HG03045 (cell line): ENCODE data around the gene L3MBTL4.
"Not testable (repeated sequence)": the region's sequence is repeated elsewhere in the genome, so short reads cannot be mapped to it uniquely, and the experiment has no call there.

ENCODE experiments used
- ATAC-seq: cut with Tn5 transposase; IDR thresholded peaks from one replicate; pipeline ENCODE4 v1.9.1; 2021; ENCODE audit warnings: mild to moderate bottlenecking, moderate library complexity; ENCODE audit not compliant: unreplicated experiment

L3MBTL4 gene

GRCh38 chr18:6055711-6056110, 359.0 kb downstream of the L3MBTL4 start:
- ATAC-seq: no peak

GRCh38 chr18:6054256-6054842, 360.4 kb downstream of the L3MBTL4 start:
- ATAC-seq: no peak

GRCh38 chr18:6052449-6052913, 362.2 kb downstream of the L3MBTL4 start:
- no peak for ATAC-seq

- ATAC-seq: not testable (repeated sequence)
Observed at GRCh38 chr18:6047596-6047995, 367.1 kb downstream of the L3MBTL4 start.

GRCh38 chr18:6044773-6045172, 369.9 kb downstream of the L3MBTL4 start:
- no peak for ATAC-seq

- no peak for ATAC-seq
Observed at GRCh38 chr18:6044319-6044718, 370.4 kb downstream of the L3MBTL4 start.

- no peak for ATAC-seq
Observed at GRCh38 chr18:6039055-6039454, 375.7 kb downstream of the L3MBTL4 start.

- ATAC-seq: no peak
Observed at GRCh38 chr18:6031442-6031841, 383.3 kb downstream of the L3MBTL4 start.

GRCh38 chr18:6031002-6031401, 383.7 kb downstream of the L3MBTL4 start:
- no peak for ATAC-seq

- ATAC-seq: no peak
Observed at GRCh38 chr18:6024745-6025248, 389.9 kb downstream of the L3MBTL4 start.

- no peak for ATAC-seq
Observed at GRCh38 chr18:6023551-6023950, 391.2 kb downstream of the L3MBTL4 start.

- ATAC-seq: no peak
Observed at GRCh38 chr18:6022845-6023244, 391.9 kb downstream of the L3MBTL4 start.

- ATAC-seq: no peak
Observed at GRCh38 chr18:6022074-6022444, 392.7 kb downstream of the L3MBTL4 start.

- no peak for ATAC-seq
Observed at GRCh38 chr18:6021306-6022073, 393.2 kb downstream of the L3MBTL4 start.

GRCh38 chr18:6018671-6019070, 396.0 kb downstream of the L3MBTL4 start:
- ATAC-seq: no peak

GRCh38 chr18:6017171-6017570, 397.5 kb downstream of the L3MBTL4 start:
- no peak for ATAC-seq

- ATAC-seq: no peak
Observed at GRCh38 chr18:6015364-6015763, 399.3 kb downstream of the L3MBTL4 start.

GRCh38 chr18:6013171-6013810, 401.4 kb downstream of the L3MBTL4 start:
- no peak for ATAC-seq

- ATAC-seq: no peak
Observed at GRCh38 chr18:6010921-6011320, 403.8 kb downstream of the L3MBTL4 start.

- no peak for ATAC-seq
Observed at GRCh38 chr18:6010284-6010683, 404.4 kb downstream of the L3MBTL4 start.

- ATAC-seq: no peak
Observed at GRCh38 chr18:6009756-6010155, 405.0 kb downstream of the L3MBTL4 start.

- peak; percentile 95 for ATAC-seq
Observed at GRCh38 chr18:6004683-6005082, 410.0 kb downstream of the L3MBTL4 start.
